ENCODE data around the gene WDR46.

Gene WDR46

GRCh38 chr6:33259032-33259431 is 30.0 kb downstream of the WDR46 start:
- DNase-seq = no peak

DNA sequence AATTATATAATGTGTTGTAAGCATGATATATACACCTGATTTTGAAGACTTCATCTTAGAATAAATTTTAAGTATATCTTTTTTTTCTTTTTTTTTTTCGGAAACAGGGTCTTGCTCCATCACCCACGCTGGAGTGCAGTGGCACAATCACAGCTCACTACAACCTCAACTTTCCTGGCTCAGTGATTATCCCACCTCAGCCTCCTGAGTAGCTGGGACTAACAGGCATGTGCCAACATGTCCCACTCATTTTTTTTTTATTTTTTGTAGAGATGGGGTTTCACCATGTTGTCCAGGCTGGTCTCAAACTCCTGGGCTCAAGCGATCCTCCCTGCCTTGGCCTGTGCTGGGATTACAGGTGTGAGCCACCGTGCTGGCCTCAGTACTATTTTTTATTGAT is 34.4 kb downstream of the WDR46 start:
- DNase-seq = no peak

- DNase-seq = no peak
These were observed 36.3 kb downstream of the WDR46 start for GRCh38 chr6:33252759-33253158.

DNA sequence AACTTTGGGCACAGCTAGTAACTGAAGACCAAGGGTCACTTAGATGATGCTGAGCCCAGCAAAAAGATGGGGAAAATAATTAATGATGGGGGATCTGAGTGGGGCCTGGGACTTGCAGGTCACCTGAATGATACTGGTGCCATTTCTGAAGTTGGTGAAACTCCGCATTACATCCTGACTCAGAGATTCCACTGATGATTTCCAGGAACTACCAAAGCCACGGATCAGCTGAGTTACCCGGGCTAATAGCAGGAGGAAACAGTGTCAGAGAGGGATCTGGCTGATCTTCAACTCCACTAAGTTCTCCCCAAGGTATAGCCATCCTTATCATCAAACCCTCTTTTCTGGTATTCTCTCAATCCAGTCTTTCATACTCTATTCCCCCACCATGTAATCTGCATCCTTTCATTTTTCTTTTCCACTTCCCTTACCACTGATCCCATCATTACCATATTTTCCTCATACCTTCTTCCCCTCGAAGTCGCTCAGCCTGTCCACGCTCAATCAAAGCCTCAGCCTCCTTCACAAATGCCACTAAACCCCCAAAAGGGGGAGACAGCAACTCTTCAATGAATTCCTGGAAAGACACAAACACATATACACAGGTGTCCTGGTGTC is 37.5 kb downstream of the WDR46 start:
- no peak for DNase-seq

GRCh38 chr6:33250731-33251130 is 38.3 kb downstream of the WDR46 start:
- no peak for DNase-seq

DNA sequence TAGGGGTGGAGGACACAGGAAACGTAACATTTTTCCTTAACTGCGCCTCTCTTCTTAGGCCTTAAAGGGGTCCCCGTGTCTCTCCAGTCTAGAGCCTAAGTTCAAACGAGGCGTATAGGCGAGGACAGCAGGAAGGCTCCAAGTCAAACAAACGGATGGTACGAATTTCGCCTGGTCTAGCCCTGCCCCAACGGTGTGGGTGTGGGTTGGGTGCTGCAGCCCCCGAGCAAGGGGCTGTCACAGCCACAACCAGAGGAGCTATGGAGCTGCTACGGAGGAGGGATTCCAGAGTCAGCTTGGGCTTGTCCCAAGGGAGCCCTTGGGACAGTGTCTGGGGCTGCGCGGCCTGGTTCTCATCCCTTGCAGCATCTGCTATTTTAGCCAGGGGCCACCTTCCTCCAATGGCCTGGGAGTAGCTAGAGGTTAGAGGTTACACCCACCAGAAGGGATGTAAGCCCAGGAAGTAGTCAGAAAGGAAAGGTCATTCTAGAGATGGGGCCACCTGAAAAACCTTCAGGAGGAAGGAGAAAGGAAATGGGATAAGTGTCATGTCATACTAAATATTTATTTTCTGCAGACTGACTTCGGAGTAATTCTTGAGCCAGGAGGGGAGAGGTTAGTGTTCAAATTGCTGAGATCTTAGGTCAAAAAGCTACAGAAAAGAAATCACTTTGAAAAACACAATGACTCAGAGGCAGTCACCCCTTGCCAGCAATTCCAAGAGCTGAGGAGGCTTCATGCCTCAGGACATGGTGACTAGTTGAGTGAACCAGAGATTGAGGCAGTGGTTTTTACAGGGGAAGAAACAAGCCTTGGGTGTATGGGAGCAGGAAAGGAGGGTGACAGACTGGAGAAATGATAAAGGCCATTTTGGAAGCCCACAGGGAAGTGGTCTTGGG is 39.1 kb downstream of the WDR46 start:
- no peak for DNase-seq

GRCh38 chr6:33248932-33249731 is 39.9 kb downstream of the WDR46 start:
- DNase-seq = peak; percentile 96

DNA sequence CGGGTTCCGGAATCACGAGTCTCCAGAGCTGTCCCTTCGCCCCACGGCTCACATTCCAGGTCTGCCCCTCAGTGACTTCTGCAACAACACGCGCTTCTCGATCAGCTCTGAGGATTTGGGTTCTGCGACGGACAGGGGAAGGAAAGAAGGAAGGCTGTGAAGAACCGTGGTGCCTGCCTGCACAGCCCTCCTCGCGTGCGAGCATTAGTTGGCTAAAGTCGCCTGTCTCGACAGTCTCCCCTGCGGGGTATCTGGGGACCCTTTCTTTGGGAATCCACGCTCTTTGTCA is 40.5 kb downstream of the WDR46 start:
- no peak for DNase-seq

DNA sequence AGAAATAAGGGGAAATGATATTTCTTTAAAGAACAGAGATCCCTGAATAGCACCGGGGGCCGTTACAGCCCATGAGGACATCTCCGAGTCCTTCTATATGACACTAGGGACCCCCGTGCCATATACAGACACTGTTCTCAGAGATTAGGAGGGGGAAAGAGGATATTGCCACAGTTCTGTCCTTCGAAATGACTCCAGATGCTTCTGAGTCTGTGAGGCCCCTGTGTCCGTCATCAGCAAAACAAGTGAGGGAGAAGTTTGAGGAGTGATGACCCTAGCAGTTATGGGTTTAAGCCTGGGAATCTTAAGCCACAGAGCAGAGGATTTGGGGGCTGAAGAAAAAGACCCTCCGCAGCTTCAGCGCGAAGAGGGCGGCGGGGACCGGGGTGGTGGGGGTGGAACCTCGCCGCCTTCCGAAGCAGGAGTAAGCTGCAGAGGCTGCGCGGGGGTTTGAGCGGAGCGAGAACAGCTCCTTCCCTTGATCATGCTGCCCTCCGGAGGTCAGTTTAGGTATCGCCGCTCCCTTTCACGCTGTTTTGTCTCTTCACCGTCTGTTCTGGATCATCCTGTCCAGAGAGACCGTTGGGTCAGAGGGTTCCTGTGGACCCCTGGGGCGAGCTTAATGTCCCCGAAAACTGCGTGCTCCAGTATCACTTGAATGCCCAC is 40.9 kb downstream of the WDR46 start:
- peak; percentile 94 for DNase-seq

DNA sequence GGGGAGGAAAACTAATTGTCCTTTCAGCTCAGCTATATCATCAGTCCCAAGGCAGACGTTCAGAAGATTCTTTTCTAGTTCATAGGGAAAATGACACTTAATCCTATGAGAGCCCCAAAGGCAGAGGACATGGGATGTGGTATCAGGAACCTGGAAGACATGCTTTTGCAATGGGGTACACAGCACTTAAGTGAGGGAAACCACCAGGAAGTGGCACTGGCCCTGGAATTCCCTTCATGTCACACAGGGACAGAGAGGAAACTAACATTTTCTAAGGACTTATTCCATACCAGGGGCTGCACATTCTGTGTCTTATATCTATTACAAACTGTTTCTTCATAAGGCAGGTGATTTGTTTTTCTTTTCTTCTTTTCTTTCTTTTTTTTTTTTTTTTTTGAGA is 45.6 kb downstream of the WDR46 start:
- DNase-seq = no peak

- DNase-seq = no peak
These were observed 47.1 kb downstream of the WDR46 start for GRCh38 chr6:33241968-33242367.

- no peak for DNase-seq
These were observed 51.3 kb downstream of the WDR46 start for GRCh38 chr6:33237741-33238140.

GRCh38 chr6:33236852-33237251 is 52.2 kb downstream of the WDR46 start:
- DNase-seq = no peak

- no peak for DNase-seq
These were observed 52.7 kb downstream of the WDR46 start for GRCh38 chr6:33236328-33236727.

DNA sequence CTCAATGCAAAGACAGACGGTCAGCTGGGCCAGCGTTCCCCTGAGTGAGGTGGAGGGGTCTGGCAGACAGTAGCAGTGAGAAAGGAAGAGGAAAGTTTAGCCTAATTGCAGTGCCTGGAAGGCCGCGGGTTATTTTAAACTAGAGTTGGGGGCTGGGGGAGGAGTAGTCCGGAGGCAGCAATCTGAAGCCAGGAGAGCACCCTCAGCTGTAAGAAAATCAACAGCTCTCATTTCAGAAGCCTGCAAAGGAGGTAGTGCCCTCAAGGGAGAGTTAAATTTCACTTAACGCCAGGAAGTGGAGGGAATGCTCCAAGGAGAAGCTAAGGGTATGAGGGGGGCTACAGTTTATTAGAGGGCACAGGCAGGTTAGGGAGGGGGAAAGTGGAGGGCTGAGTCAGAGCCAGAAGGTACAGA is 53.8 kb downstream of the WDR46 start:
- DNase-seq = no peak

All from retina (tissue), 1 donor.